NCI-H446 treated with DMSO at 0.1 percent for 48 hours (cell line): Measurements from ENCODE around the gene NFASC.
A peak's percentile ranks its signal among the peaks of the same experiment; 100 is the strongest.

Source experiments
- DNase-seq: peaks from one replicate; lab custom pipeline; 2025; lab: John Stamatoyannopoulos, UW

NFASC gene

DNA sequence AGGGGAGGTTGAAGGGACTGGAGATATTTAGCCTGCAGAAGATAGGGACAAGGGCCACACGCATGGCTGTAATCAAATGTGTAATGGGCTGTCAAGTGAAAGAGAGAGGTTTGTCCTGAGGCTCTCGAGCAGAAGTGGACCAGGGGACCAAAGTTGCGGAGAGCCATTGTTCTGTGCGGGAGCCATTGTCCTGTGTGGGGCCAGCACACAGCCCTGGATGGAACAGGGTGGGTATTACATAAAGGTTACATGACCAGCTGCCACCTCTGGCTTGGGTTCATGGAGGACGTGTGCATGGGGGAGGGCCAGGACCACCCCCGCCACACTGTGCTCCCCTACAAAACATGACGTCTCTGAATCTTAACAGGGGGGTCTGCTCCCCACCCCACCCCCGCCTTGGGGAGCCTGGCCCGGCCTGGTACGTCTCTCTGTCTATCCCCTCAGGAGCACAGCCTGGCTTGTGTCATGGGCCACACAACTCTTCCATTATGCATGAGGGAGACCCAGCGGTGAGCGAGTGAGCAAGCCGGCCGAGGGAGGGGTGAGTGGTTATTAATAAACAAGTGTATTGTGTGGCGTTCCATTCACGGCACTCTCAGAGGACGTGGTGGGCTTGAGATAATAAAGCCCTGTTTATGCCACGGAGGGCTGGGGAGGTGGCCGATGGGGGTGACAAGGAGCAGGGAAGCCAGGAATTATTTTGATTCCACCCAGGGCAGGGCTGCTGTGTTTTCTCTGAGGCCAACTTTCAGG is at the start of gene NFASC:
Gene NFASC, plus strand, starts transcription at position 703 of the 753 bp plus-strand sequence. CDS start 73,454 bp downstream, outside the sequence.
- DNase-seq: no peak

DNA sequence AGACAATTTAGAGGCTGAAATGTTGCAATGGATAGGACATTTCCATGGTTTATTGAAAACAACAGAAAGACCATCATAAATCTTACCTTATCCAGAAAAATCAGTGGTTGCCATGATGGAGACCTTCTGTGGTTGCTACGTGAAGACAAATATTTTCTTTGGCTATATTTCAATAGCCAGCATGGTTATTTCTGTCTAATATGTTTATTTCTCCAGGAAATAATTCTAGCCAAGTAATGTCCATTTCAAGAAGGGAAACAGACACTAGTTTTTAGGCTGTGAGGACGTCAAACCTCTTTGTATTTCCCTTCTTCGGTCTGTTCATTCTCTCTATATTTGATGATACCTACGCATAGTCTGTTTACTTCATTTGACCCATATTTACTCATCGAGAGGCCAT is 49.2 kb upstream of the NFASC start:
- DNase-seq: no peak

DNA sequence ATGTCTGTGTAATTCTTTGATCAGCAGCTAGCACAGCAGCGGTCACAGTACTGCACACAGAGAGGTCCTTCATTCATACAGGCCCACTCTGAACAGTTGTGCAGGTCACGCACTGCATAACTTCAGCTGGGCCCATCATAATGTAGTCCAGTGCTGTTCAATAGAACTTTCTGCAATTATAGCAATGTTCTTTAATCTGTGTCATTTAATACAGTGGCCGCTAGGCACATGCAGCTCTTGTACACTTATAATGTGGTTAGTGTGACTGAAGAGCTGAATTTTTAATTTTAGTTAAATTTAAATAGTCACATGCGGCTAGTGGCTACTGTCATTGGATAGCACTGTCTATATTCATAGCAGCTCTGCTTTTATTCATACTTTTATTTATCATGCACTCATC is 48.7 kb upstream of the NFASC start:
- no peak for DNase-seq

DNA sequence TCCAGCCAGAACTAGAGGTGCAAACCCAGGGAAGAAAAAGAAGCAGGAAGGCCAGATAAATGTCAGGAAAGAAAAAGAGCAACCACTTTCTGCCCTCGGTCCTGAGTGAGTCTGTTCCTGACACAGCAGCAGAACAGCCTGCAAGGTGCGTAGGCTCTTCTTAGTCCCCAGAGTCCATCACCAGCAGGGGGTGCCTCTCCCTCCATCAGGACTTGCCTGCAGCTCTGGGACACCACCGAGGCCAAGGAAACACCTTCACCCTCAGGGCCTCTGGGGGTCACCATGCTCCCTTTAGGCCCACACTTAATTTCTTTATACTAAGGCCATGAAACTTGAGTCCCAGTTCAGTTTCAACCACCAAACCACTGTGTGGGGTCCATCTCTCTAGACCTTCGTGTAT is 43.7 kb upstream of the NFASC start:
- no peak for DNase-seq

DNA sequence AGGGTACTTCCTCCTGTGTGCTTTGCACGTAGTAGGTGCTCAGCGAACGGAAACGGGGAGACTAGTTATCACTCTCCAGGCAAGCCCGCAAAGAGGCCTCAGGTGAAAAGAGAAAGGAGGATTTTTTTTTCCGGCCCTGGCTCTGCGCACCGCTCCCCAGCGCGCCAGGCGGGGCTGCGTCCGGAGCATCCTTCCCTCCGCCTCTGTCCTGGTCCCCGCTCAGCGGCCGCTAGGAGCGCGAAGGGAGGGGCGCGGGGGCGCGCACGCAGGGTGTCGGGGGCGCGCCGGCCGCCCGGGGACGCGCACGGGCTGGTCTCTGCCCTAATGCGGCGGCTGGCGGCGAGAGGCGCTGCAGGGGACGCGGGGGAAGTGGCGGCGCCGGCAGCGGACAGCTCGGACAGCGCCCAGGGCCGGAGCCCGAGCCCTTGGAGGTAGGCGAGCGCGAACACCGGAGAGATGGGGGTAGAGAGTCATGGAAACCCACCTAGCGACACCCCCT is 42.3 kb upstream of the NFASC start:
- DNase-seq: peak; percentile 61

DNA sequence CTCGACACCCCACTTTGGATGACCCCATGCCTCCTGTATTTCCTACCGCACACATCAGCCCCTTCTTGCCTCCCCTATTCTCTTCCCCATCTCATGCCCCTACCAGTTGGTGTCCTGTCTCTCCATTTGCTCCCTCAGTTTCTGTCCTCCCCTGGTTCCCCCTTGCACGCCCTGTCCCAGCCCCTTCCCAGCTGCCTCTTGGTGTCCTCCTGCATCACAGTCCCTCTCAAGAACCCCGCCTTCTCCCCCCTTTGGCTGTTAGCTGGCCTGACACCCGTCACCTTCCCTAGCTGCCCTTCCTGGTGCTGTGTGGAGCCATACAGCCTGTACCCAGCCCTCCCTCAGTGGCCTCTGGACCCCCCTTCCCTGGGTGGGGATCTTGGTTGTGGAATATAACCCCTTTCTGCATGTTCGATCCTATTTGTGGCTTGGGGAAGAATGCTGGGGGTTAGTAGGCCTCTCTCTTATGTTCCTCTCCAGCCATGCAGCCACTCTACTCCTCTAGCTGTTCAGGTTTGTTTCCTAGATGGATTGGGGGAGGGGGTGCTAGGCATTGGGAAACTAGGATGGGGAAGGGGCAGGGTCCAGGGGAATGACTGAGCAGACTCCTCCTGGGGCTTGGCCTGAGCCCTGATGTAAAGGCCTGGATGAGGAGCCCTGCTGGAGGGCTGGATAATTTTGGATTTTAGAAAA is 41.4 kb upstream of the NFASC start:
- DNase-seq: no peak

DNA sequence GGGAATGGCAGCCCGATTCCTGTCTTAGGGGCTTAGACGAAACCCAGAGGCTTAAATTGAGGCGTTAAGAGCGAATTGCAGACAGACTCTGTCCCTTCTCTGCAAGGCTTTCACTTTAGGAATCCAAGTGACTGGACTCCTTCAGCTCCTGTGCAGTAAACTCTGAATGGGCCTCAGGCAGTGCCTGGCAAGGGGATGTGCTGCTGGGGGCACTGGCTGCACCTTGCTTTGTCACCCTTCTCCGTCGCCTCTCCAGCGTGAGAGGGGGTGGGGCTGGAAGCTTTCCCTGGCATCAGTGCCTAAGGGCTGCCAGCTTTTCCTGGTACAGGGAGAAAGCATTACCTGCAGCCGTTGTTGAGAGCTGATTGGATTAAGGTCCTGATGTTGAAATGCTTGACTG is 39.9 kb upstream of the NFASC start:
- no peak for DNase-seq

DNA sequence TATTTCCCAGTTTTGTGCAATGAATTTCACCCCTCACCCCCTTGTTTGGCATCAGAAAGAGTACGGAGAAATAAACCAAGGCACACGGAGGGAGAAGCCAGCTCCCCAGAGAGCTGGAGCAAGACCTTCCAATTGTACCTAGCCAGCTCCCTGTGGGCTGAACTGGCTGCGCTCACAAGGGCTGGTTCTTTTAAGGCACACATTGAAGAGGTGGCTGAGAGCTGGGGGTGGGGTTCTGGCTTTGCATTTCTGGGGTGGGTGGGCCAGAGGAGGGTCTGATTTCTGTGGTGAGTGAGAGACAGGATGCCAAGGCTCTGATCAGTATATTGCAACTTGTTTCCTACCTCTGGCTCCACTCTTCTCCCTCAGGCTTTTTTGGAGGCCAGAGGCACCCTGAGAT is 39.5 kb upstream of the NFASC start:
- DNase-seq: no peak

DNA sequence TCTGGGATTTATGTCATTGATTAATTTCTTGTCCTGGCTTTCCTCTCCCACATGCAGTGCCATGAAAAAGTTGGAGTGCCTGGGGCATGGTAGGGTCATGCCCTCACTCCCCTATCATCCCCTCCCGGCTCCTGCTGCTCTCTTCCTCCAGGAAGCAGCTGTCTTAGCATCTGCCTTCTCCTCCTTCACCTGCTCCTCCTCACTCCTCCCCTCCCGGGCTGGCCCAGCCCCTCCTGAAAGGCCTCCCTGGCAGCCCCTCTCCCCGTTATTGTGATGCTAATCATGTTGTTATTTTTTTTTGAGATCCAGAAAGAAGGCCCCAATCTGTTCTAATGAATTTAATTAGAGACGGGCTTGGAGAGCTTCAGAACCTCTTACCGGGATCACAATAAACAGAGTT is 36.3 kb upstream of the NFASC start:
- no peak for DNase-seq

DNA sequence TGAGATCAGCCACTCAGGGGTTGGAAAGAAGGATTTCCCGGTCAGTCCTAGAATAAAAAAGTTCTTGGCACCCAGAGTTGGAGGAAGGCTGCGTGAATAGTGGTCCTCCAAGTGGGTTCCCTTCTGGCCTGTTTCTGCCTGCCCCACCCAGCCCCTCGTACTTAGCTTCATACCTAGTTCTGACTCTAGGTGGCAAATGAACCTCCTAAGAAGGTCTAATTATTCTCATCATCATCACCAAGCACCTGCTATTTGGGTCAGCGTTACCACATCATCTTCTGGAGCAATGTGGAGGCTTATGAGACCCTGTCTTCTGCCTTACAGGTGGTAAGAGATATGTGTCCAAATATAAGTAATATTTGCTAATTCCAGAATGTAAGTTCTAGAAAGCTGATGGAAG is 35.9 kb upstream of the NFASC start:
- DNase-seq: no peak

DNA sequence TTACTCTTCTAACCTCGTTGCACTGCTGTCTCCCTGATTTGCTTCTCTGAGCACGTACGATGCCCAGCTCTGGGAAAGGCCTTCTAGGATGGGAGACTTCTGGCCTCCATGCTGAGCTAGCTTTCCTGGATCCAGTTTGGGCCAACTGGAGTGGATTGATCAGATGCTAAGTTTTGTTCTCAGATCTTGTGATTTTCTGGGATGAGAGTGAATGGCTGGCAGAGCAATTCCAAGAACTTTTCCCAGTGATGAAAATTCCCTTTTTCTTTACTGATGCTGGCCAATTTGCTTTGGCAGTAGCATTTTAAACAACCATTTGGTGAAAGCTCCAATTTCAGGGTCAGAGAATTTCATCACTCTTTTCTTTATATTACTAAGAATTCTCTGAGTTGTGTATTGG is 34.9 kb upstream of the NFASC start:
- no peak for DNase-seq

DNA sequence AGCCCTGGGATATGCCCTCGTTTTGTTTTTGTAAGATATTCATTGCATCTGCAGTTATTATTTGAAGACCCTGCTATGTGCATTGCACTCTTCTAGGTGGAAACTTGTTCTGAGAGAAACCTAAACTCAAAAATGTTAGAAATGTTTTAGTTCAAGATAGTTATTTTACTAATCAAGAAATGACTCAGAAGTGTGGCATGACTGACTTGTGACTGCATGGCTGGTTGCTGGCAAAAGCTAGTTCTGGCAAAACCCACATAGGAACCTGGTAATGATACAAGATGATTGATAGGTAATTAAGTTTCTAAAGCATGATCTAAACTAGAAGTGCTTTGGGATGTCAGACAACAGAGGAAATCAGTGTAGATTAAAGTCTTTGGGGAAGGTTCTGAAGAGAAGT is 33.8 kb upstream of the NFASC start:
- DNase-seq: peak; percentile 62

DNA sequence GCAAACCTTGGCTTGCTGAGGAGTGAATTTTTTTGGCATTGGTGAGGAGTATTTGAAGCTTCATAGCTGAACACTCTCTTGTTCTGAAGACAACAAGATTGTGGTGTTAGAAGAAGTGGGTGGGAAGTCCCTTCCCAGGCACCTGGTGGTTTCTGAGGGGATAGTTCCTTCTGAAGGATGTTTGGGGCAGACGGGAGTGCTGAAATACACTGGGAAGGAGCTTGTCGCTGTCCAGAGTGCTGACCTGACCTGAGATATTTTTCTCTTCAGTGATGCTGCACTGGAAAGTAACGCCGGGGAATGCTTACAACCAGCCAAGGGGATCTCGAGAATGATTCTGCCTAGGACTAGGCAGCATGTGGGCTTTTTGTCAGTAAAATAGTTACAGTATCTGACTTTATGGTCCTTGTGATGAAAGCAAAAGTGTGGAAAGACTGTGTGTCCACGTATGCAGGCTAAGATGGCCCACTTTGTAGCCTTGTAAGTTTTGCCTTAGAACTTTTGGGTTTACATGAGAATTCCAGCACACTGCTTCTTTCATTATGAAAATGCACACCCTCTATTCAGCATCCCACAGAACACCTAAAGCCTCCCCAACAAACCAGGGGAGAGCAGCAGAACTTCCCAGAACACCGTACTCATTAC is 33.1 kb upstream of the NFASC start:
- DNase-seq: no peak

DNA sequence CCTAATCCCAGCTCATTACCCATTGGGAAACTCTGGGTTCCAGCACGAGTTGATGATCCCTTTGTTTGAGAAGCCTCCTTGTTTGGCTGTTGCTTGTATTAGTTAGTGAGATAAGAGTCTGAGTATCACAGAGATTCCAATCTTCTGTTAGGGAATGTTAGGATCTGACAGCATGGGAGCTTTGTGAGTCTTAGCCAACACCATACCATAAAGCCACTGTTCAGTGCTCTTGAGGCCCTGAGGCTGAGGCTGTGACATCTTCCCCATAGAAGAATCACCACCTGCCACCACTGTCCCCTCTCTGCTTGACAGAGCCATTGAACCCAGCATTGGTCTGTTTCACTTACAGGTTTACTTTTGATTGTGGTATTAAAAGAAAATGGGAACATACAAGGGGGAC is 29.3 kb upstream of the NFASC start:
- no peak for DNase-seq

DNA sequence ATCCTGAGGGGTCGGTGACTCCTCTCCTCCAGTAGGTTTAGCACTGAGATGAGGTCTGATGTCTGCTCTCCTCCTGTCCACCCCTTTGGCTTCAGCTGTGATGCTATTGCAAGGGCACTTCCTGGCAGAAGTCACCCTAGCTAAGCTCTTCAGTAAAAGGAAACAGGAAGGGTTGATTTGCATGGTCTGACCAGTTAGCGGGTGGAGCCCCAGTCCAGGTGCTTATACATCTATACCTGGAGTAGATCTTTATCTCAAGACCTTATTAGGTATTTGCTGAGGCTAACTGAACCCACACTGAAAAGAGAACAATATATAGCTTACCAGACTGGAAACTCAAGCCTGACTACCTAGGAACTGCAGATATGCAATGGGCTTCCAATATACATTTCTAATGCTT is 28.9 kb upstream of the NFASC start:
- DNase-seq: no peak

DNA sequence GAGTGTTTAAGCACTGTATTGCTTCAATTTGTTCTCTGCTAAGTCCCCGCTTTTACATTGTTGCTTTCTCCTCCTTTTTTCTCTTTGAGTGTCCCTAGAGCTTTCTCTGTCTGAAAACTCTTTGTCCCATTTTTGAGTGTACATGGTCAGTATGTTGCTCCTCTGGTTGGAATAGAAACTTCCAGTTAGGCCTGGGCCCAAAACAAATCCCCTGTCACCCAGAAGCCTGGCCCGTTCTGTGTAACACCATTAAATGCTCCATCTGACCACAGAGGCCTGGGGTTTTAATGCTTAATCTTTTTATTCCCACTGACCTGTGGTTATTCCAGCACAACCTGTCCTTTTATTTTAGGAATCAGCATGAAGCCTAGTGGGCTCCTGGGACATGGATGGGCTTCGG is 28.3 kb upstream of the NFASC start:
- no peak for DNase-seq

DNA sequence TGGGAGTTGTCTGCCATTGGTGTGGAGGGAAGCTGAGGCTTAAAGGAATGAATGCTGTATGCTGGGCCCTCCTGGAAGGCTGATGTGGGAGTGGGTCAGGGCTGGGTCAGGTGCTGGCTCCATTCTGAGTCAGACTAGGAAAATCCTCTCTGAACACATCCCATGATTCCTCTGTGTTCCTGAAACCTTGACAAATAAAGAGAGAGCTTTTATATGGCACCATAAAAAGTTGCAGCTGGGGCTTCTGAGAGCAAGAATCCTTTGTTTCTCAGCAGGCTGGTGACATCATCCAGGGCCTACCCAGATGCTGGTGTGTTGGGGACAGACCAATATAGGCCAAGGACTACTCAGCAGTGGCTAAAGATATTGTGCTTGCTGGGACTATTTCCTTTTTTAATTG is 27.8 kb upstream of the NFASC start:
- DNase-seq: no peak

DNA sequence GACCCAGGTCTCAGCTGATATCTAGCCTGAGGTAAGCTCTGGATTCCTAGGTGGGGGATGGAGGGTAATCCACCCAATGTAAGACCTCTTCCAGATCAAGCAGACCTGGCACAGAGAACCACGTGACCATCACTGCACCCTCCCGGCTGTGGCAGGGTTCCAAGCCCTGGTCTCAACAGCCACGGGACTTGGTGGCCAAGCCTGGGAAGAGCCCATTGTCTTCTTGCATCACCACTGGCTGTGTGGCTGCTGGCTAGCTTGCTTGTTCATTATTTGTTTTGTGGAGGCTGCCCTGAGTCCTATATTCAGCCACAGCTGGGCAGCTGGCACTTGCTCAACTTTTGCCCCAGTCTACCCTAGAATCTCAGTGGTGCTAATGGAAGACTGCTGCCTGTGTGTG is 24.1 kb upstream of the NFASC start:
- no peak for DNase-seq

DNA sequence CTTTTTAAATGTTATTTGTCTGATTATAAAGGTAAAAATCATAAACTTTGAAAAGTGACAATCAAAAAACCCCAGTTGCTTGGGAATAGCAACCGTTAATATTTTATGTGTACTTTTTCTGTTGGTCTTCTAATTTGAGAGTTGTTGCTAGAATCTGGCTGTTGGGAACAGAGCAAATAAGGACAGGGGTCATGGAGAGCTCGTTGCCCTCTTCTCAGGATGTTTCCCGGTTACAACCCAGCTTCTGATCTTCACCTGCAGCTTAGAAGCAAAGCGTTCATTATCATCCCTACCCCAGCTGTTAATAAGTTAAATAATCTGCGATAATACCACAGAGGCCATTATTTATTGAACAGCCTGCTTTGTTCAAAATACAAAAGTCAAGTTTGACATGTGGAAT is 22.1 kb upstream of the NFASC start:
- no peak for DNase-seq

DNA sequence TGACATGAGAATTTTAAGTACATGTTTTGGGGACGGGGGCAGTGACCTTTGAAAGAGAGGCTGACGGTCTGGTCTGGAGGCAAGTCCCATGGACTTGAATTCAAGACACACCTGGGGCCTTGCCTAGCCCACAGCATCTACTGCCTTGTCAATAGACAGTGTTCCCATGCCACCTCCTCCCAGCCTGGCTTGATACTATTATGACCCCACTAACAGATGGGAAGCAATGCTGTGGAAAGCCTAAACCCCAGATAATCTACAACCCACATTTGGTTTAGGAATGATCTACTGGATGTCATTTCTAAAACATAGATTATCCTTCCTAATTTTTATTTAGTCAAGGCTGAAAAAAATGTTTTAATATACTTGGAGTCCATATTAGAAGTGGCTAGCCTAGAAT is 17.8 kb upstream of the NFASC start:
- DNase-seq: no peak

DNA sequence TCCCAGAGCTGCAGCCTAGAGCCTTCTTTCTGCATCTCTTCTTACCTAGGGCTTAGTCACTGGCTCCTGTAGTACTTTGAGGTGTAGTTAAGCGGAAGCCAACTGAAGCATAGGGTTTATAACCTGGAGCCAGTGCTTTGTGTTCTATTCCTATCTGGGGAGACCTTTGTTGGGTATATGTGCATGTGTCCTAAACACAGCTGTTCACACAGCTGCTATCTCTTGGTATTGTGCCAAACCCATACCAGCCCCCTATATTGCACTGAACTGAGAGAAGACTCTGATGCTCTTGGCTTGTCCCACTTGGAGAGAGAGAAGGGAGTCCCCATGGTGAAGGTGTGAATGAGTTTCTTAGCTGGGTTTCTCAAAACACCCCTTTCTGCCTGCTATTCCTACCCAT is 17.2 kb upstream of the NFASC start:
- DNase-seq: no peak

DNA sequence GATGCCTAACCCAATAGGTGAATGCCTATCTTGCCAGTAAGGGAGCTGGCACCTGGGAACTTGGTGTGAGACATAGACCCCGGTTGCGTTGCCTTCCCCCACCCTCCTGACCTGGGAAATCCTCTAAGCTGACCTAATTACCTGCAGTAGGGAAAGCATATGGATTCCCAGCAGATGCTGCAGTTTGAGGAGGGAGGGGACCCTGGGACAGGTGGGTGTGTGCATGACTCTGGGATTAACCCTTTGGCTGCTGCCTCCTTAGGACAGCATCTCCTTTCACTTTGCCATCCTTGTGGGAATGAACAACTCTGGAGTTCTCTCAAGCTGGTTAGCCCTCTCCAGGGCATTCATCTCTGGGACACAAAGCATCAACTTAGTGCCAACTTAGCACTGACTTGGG is 16.4 kb upstream of the NFASC start:
- no peak for DNase-seq

DNA sequence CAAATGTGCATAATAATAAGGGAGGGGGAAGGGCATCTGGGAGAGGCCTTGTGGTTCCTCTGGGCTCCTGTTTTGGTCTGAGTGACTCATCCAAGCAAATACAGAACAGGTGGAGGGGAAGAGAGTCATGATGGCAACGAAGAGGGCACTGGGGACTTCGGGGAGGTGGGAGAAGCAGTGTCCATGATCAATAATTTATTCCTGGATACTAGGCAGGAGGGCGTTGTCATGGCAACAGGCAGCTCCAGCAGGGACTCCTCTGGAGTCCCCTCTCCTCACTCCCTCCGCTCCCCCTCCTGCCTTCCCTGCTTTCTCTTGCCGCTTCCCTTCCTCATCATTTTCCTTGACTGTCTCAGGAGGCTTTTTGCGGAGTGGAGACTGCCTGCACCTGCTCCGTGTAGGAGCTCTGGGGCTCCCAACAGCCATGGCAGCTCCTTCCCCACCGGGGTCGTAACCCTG is 12.3 kb upstream of the NFASC start:
- peak; percentile 62 for DNase-seq
